ENCODE data around the gene MAMLD1.

- TF ChIP-seq EGR1 (IDR thresholded peaks at IDR 0.05; ENCODE audit: borderline replicate concordance, low read depth, low read length), result no peak
- no peak for TF ChIP-seq EZH2 (IDR thresholded peaks at IDR 0.05; ENCODE audit: low read depth, low read length, severe bottlenecking)
- no peak for TF ChIP-seq CTCF (IDR thresholded peaks at IDR 0.05; ENCODE audit: control extremely low read depth in 1 of 3, insufficient read depth in 1 of 3, low read depth in 1 of 3, low read length in 3 of 3)
- TF ChIP-seq RAD21 (IDR thresholded peaks at IDR 0.05 in 1 of 2, conservative IDR thresholded peaks at IDR 0.05 in 1 of 2; ENCODE audit: low read depth in 2 of 2, low read length in 2 of 2), result no peak
Observed at GRCh38 chrX:150464001-150464400, 100.9 kb downstream of the MAMLD1 start.
